ENCODE results near the gene CCNK. TPM values are rescaled to one million over a fixed set of nuclear protein-coding genes. Genes with fewer than 3 reads are reported as not detected.
A peak's percentile ranks its signal among the peaks of the same experiment; 100 is the strongest.

CCNK gene
- total RNA-seq, 2 donors from 2014 or later: 65.8 to 67.7 TPM

GRCh38 chr14:99517643-99518381 lies 36.6 kb downstream of the CCNK start:
- DNase-seq: no peak
- Histone ChIP-seq H3K9ac (ENCODE audit: low read depth in 2 of 2, low read length in 2 of 2) (no peak overlapping the region), H3K27me3 (no peaks in the 10 kb centered on the region), H3K36me3 (no peaks in the 10 kb centered on the region), H3K4me1 (no peaks in the 10 kb centered on the region), H3K27ac (no peak overlapping the region), H3K9me3 (no peaks in the 10 kb centered on the region), H3K4me3 (no peak overlapping the region)
- intact Hi-C loops (cut with DNase I): loop anchor here (2.0 to 10.0 kb wide), 2 partner anchors 111 to 367 kb away; no protein-coding TSS in a partner anchor
- no peak for TF ChIP-seq CTCF (IDR thresholded peaks at IDR 0.05)

GRCh38 chr14:99518441-99519346 lies 37.5 kb downstream of the CCNK start:
- Histone ChIP-seq H3K9me3 (no peaks in the 10 kb centered on the region), H3K4me3 (no peak overlapping the region), H3K27ac (no peak overlapping the region), H3K27me3 (no peaks in the 10 kb centered on the region), H3K9ac (ENCODE audit: low read depth in 2 of 2, low read length in 2 of 2) (no peak overlapping the region), H3K36me3 (no peaks in the 10 kb centered on the region), H3K4me1 (peaks cover 6% of the 10 kb centered on the region)
- DNase-seq: peak; percentile 86
- intact Hi-C loops (cut with DNase I): loop anchor here (2.0 to 10.0 kb wide), 2 partner anchors 110 to 366 kb away; no protein-coding TSS in a partner anchor
- peak; percentile 96 for TF ChIP-seq CTCF (IDR thresholded peaks at IDR 0.05)

DNA sequence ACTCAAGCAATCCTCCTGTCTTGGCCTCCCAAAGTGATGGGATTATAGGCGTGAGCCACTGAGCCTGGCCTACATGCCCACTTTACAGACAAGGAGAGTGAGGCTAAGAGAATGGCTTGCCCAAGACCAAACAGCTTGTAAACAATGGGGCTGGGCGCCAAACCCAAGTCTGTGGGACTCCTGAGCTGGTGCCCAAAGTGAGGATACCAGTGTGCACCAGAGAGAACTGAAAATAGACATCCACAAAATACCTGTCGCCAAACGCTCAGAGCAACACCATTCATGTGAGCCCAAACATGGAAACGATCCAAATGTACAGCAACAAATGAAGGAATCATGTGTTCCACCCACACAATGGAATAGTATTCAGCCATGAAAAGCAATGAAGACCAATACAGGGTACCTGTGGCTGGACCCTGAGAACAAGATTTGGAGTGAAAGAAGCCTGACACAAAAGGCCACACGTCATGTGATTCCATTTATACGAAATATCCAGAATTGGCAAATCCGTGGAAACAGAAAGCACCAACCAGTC lies 38.2 kb downstream of the CCNK start:
- H3K9ac ChIP-seq (ENCODE audit: low read depth in 2 of 2, low read length in 2 of 2): no peak overlapping the region
- TF ChIP-seq CTCF (IDR thresholded peaks at IDR 0.05): no peak
- peaks cover 13% of the 10 kb centered on the region for H3K4me1 ChIP-seq
- no peaks in the 10 kb centered on the region for H3K27me3 ChIP-seq
- no peak for DNase-seq
- H3K27ac ChIP-seq: no peak overlapping the region
- H3K36me3 ChIP-seq: no peaks in the 10 kb centered on the region
- H3K4me3 ChIP-seq: no peak overlapping the region
- intact Hi-C loops (cut with DNase I): loop anchor here (2.0 to 10.0 kb wide), 2 partner anchors 109 to 365 kb away; no protein-coding TSS in a partner anchor
- no peaks in the 10 kb centered on the region for H3K9me3 ChIP-seq

- H3K9ac ChIP-seq (ENCODE audit: low read depth in 2 of 2, low read length in 2 of 2): no peak overlapping the region
- H3K27ac ChIP-seq: no peak overlapping the region
- H3K9me3 ChIP-seq: no peaks in the 10 kb centered on the region
- TF ChIP-seq CTCF (IDR thresholded peaks at IDR 0.05): no peak
- no peaks in the 10 kb centered on the region for H3K36me3 ChIP-seq
- DNase-seq: no peak
- no peaks in the 10 kb centered on the region for H3K27me3 ChIP-seq
- H3K4me3 ChIP-seq: no peak overlapping the region
- peaks cover 17% of the 10 kb centered on the region for H3K4me1 ChIP-seq
- intact Hi-C loops (cut with DNase I): loop anchor here (2.0 to 10.0 kb wide), 2 partner anchors 109 to 365 kb away; no protein-coding TSS in a partner anchor
Measured at GRCh38 chr14:99519931-99520421, 38.8 kb downstream of the CCNK start.

- no peak overlapping the region for H3K9ac ChIP-seq (ENCODE audit: low read depth in 2 of 2, low read length in 2 of 2)
- no peak for DNase-seq
- H3K27me3 ChIP-seq: no peaks in the 10 kb centered on the region
- H3K4me3 ChIP-seq: no peak overlapping the region
- H3K9me3 ChIP-seq: no peaks in the 10 kb centered on the region
- H3K4me1 ChIP-seq: peaks cover 24% of the 10 kb centered on the region
- H3K27ac ChIP-seq: no peak overlapping the region
- H3K36me3 ChIP-seq: no peaks in the 10 kb centered on the region
- no peak for TF ChIP-seq CTCF (IDR thresholded peaks at IDR 0.05)
- intact Hi-C loops (cut with DNase I): no loop called here
Measured at GRCh38 chr14:99520571-99521081, 39.4 kb downstream of the CCNK start.
